H9 (cell line): ENCODE measurements around the gene DNAI1. TPM values are rescaled to one million over a fixed set of nuclear protein-coding genes. Genes with fewer than 3 reads are reported as not detected.
A peak's percentile ranks its signal among the peaks of the same experiment; 100 is the strongest.

Experiments used
- DNase-seq: peaks from one replicate; pipeline ENCODE4 v3.0.0-alpha.2; 2017
- H2AFZ ChIP-seq: one replicate; pipeline ENCODE4 v1.6.1; 2013; ENCODE audit warnings: mild to moderate bottlenecking, low read length, control low read depth, moderate library complexity
- H2AK5ac ChIP-seq: 2 replicates; pipeline ENCODE4 v1.6.1; 2013; ENCODE audit warnings: low read length, control low read depth, mixed read lengths; ENCODE audit not compliant: insufficient read length
- H2BK120ac ChIP-seq: one replicate; pipeline ENCODE4 v1.6.1; 2013; ENCODE audit warnings: low read depth, mild to moderate bottlenecking, low read length, control low read depth, inconsistent platforms; ENCODE audit not compliant: poor library complexity, severe bottlenecking
- H2BK12ac ChIP-seq: 2 replicates; pipeline ENCODE4 v1.6.1; 2013; ENCODE audit warnings: low read length, control low read depth, mixed read lengths, low read depth; ENCODE audit not compliant: insufficient read length
- H2BK15ac ChIP-seq: 2 replicates; pipeline ENCODE4 v1.6.1; 2013; ENCODE audit warnings: low read depth, low read length, control low read depth
- H2BK20ac ChIP-seq: one replicate; pipeline ENCODE4 v1.6.1; 2013; ENCODE audit warnings: low read depth, mild to moderate bottlenecking, low read length, control low read depth, inconsistent platforms; ENCODE audit not compliant: poor library complexity, severe bottlenecking
- H2BK5ac ChIP-seq: 2 replicates; pipeline ENCODE4 v1.6.1; 2013; ENCODE audit warnings: low read length, control low read depth, mixed read lengths; ENCODE audit not compliant: insufficient read length
- H3K14ac ChIP-seq: 2 replicates; pipeline ENCODE4 v1.6.1; 2013; ENCODE audit warnings: low read length, control low read depth; ENCODE audit not compliant: insufficient read depth
- H3K18ac ChIP-seq: 2 replicates; pipeline ENCODE4 v1.6.1; 2013; ENCODE audit warnings: low read depth, mild to moderate bottlenecking, mixed read lengths, low read length, control low read depth; ENCODE audit not compliant: insufficient read length
- H3K23ac ChIP-seq: 2 replicates; pipeline ENCODE4 v1.6.1; 2013; ENCODE audit warnings: low read length, control low read depth, mixed read lengths, low read depth; ENCODE audit not compliant: insufficient read length
- H3K23me2 ChIP-seq: 2 replicates; pipeline ENCODE4 v1.6.1; 2013; ENCODE audit warnings: low read depth, mild to moderate bottlenecking, mixed read lengths, low read length, control low read depth; ENCODE audit not compliant: insufficient read length, poor library complexity, severe bottlenecking
- H3K27ac ChIP-seq: 2 replicates; pipeline ENCODE4 v1.5.1; 2013; ENCODE audit warnings: low read length, control low read depth, mixed read lengths, low read depth; ENCODE audit not compliant: insufficient read length
- H3K27me3 ChIP-seq: 2 replicates; pipeline ENCODE4 v1.6.1; 2013; ENCODE audit warnings: low read length, control low read depth, inconsistent platforms; ENCODE audit not compliant: insufficient read depth
- H3K4ac ChIP-seq: 2 replicates; pipeline ENCODE4 v1.6.1; 2013; ENCODE audit warnings: low read depth, mild to moderate bottlenecking, control low read depth, inconsistent platforms, low read length, moderate library complexity
- H3K4me1 ChIP-seq: 2 replicates; pipeline ENCODE4 v1.6.1; 2013; ENCODE audit warnings: low read length, control low read depth, inconsistent platforms; ENCODE audit not compliant: insufficient read depth
- H3K4me2 ChIP-seq: 2 replicates; pipeline ENCODE4 v1.6.1; 2013; ENCODE audit warnings: low read length, control low read depth, mixed read lengths; ENCODE audit not compliant: insufficient read length, insufficient read depth
- H3K56ac ChIP-seq: 2 replicates; pipeline ENCODE4 v1.6.1; 2013; ENCODE audit warnings: low read depth, mild to moderate bottlenecking, mixed read lengths, low read length, control low read depth; ENCODE audit not compliant: insufficient read length
- H3K79me1 ChIP-seq: 2 replicates; pipeline ENCODE4 v1.6.1; 2013; ENCODE audit warnings: low read depth, mild to moderate bottlenecking, moderate library complexity, low read length, control low read depth, inconsistent platforms; ENCODE audit not compliant: insufficient read depth, poor library complexity, severe bottlenecking
- H3K79me2 ChIP-seq: 2 replicates; pipeline ENCODE4 v1.6.1; 2013; ENCODE audit warnings: low read length, control low read depth, inconsistent platforms; ENCODE audit not compliant: insufficient read depth
- H3K9ac ChIP-seq: 2 replicates; pipeline ENCODE4 v1.6.1; 2013; ENCODE audit warnings: low read length, control low read depth, mixed read lengths; ENCODE audit not compliant: insufficient read length; ENCODE audit errors: extremely low read depth
- H3K9me3 ChIP-seq: one replicate; pipeline ENCODE4 v1.6.1; 2013; ENCODE audit warnings: low read depth, low read length, inconsistent platforms; ENCODE audit not compliant: control insufficient read depth
- H3T11ph ChIP-seq: one replicate; pipeline ENCODE4 v1.6.1; 2013; ENCODE audit warnings: mild to moderate bottlenecking, low read length, control low read depth, inconsistent platforms
- H4K20me1 ChIP-seq: one replicate; pipeline ENCODE4 v1.6.1; 2013; ENCODE audit not compliant: control insufficient read depth, insufficient read length, insufficient read depth
- H4K5ac ChIP-seq: 2 replicates; pipeline ENCODE4 v1.6.1; 2013; ENCODE audit warnings: low read depth, mild to moderate bottlenecking, mixed read lengths, low read length, control low read depth; ENCODE audit not compliant: insufficient read length
- H4K8ac ChIP-seq: replicated peaks from 2 replicates; pipeline ENCODE4 v1.6.1; 2013; ENCODE audit warnings: low read length, control low read depth, mixed read lengths, low read depth; ENCODE audit not compliant: insufficient read length
- H4K91ac ChIP-seq: 2 replicates; pipeline ENCODE4 v1.6.1; 2013; ENCODE audit warnings: low read depth, mild to moderate bottlenecking, moderate library complexity, mixed read lengths, low read length, control low read depth; ENCODE audit not compliant: insufficient read length
- H3K27ac Mint-ChIP-seq, 3 experiments: 2 replicates in 2 of 3; 3 replicates in 1 of 3; pipeline ENCODE4 v1.8.0; 2020 to 2021; ENCODE audit warnings: mixed read lengths in 3 of 3, mild to moderate bottlenecking in 1 of 3, moderate library complexity in 1 of 3
- H3K27me3 Mint-ChIP-seq: 2 replicates; pipeline ENCODE4 v1.8.0; 2021; ENCODE audit warnings: low read depth, mild to moderate bottlenecking, moderate library complexity, mixed read lengths
- H3K36me3 Mint-ChIP-seq, 3 experiments: 2 replicates in 2 of 3; 3 replicates in 1 of 3; pipeline ENCODE4 v1.8.0; 2020 to 2021; ENCODE audit warnings: low read depth in 3 of 3, mixed read lengths in 3 of 3; ENCODE audit not compliant: insufficient read depth in 1 of 3
- H3K4me1 Mint-ChIP-seq, 2 experiments: 2 replicates each; pipeline ENCODE4 v1.8.0; 2020; ENCODE audit warnings: mixed read lengths in 2 of 2
- H3K4me3 Mint-ChIP-seq, 2 experiments: 2 replicates in 1 of 2; 3 replicates in 1 of 2; pipeline ENCODE4 v1.8.0; 2020 to 2021; ENCODE audit warnings: mild to moderate bottlenecking in 2 of 2, mixed read lengths in 2 of 2, moderate library complexity in 1 of 2
- H3K9me3 Mint-ChIP-seq, 2 experiments: 2 replicates in 1 of 2; 3 replicates in 1 of 2; pipeline ENCODE4 v1.8.0; 2020; ENCODE audit warnings: mild to moderate bottlenecking in 2 of 2, mixed read lengths in 2 of 2, moderate library complexity in 1 of 2
- CTCF ChIP-seq: fragments of 200-600 bp; sonication (generic); conservative IDR thresholded peaks from 3 replicates; pipeline ENCODE4 v1.8.0; 2021; ENCODE audit warnings: antibody characterized with exemption, mild to moderate bottlenecking
- WGBS: extraction: QIAGEN DNeasy Blood & Tissue Kit; methylation state at CpG from one replicate; pipeline ENCODE4 v1.1.7; 2013; ENCODE audit warnings: missing lambda C conversion rate, low lambda C conversion rate, mixed read lengths; ENCODE audit not compliant: insufficient read length; ENCODE audit errors: extremely low coverage; 5-methylcytosine and 5-hydroxymethylcytosine counted together
- total RNA-seq: library from RNA; stranded (reverse); gene quantifications from 2 replicates; pipeline ENCODE4 v1.2.1, GENCODE V29; 2021

The DNAI1 gene
- total RNA-seq, 1 experiment from 2014 or later, result 0.22 TPM

- no peak overlapping the region for H2BK120ac ChIP-seq
- DNase-seq, result peak; percentile 85
- H4K5ac ChIP-seq, result no peak overlapping the region
- H4K8ac ChIP-seq, result no peak overlapping the region
- Mint-ChIP-seq H3K4me1 (peaks cover 0 to 6% of the 10 kb centered on the region in 2 experiments; a peak in 2 of 4 replicates), H3K36me3 (no peaks in the 10 kb centered on the region), H3K4me3 (0 out of 5 replicates have a peak overlapping the region, but pooled peaks of 1 of the 2 experiments have one; percentile 27), H3K9me3 (no peaks in the 10 kb centered on the region), H3K27me3 (peaks cover 16% of the 10 kb centered on the region), H3K27ac (no peak overlapping the region; a peak in 1 of 7 replicates)
- H3K4ac ChIP-seq, result no peak overlapping the region
- H2AK5ac ChIP-seq, result no peak overlapping the region
- H3K56ac ChIP-seq, result no peak overlapping the region
- WGBS, result no CpG with 5 or more reads among the region's 16 CpGs
- H3K14ac ChIP-seq, result no peak overlapping the region
- TF ChIP-seq CTCF, result peak; percentile 86
- no peak overlapping the region for H3K9ac ChIP-seq
- H4K91ac ChIP-seq, result no peak overlapping the region
- H3K9me3 ChIP-seq, result no peaks in the 10 kb centered on the region
- H3K23ac ChIP-seq, result no peak overlapping the region
- H2AFZ ChIP-seq, result no peak overlapping the region
- no peaks in the 10 kb centered on the region for H3K79me1 ChIP-seq
- H3K23me2 ChIP-seq, result no peaks in the 10 kb centered on the region
- H2BK20ac ChIP-seq, result no peak overlapping the region
- H3K27ac ChIP-seq, result no peak overlapping the region
- H2BK5ac ChIP-seq, result no peak overlapping the region
- H2BK15ac ChIP-seq, result no peak overlapping the region; the same call in 1 of the 2 replicates
- H4K20me1 ChIP-seq, result no peaks in the 10 kb centered on the region
- no peak overlapping the region for H2BK12ac ChIP-seq
- H3K27me3 ChIP-seq, result no peaks in the 10 kb centered on the region
- no peak overlapping the region for H3T11ph ChIP-seq
- H3K4me1 ChIP-seq, result no peaks in the 10 kb centered on the region
- H3K79me2 ChIP-seq, result no peaks in the 10 kb centered on the region
- H3K18ac ChIP-seq, result no peak overlapping the region
- H3K4me2 ChIP-seq, result no peak overlapping the region
Observed at GRCh38 chr9:34546834-34547827, 88.5 kb downstream of the DNAI1 start.
